Activated T-cell treated with anti-CD3 and anti-CD28 coated beads, Interleukin-2, amount 50 U/mL, for 4 hours (primary cell): ENCODE results near the gene PIGU. TPM values are rescaled to one million over a fixed set of nuclear protein-coding genes. Genes with fewer than 3 reads are reported as not detected.
"Not testable (repeated sequence)": the region's sequence is repeated elsewhere in the genome, so short reads cannot be mapped to it uniquely, and the experiment has no call there.

Source experiments
- ATAC-seq, 2 donors: fragments of 200-7000 bp; cut with Tn5 transposase; one replicate each; pipeline ENCODE4 v1.10.0; 2021
- DNase-seq: peaks from one replicate; pipeline ENCODE4 v3.0.0-alpha.2; 2020
- H3K27me3 Mint-ChIP-seq: one replicate; pipeline ENCODE4 v1.8.0; 2021; ENCODE audit warnings: low read depth, mixed read lengths
- H3K36me3 Mint-ChIP-seq: one replicate; pipeline ENCODE4 v1.8.0; 2022; ENCODE audit warnings: mixed read lengths; ENCODE audit not compliant: insufficient read depth
- H3K4me1 Mint-ChIP-seq: one replicate; pipeline ENCODE4 v1.8.0; 2021; ENCODE audit warnings: low read depth, mixed read lengths
- H3K4me3 Mint-ChIP-seq: one replicate; pipeline ENCODE4 v1.8.0; 2021; ENCODE audit warnings: mild to moderate bottlenecking, moderate library complexity, mixed read lengths
- H3K9me3 Mint-ChIP-seq: one replicate; pipeline ENCODE4 v1.8.0; 2021; ENCODE audit warnings: mixed read lengths
- total RNA-seq, 3 donors: library from RNA; stranded (reverse); gene quantifications; one replicate each; pipeline ENCODE4 v1.2.1, GENCODE V29; 2021

PIGU gene
- total RNA-seq, 3 donors from 2014 or later: 21.5 to 27.3 (median 25.0) TPM

- no peak for ATAC-seq
- Mint-ChIP-seq H3K36me3 (peaks cover 25% of the 10 kb centered on the region), H3K4me3 (no peak overlapping the region), H3K4me1 (no peaks in the 10 kb centered on the region), H3K9me3 (no peaks in the 10 kb centered on the region), H3K27me3 (no peaks in the 10 kb centered on the region)
- DNase-seq: no peak
Observed at GRCh38 chr20:34629904-34630303, 47.0 kb downstream of the PIGU start.

DNA sequence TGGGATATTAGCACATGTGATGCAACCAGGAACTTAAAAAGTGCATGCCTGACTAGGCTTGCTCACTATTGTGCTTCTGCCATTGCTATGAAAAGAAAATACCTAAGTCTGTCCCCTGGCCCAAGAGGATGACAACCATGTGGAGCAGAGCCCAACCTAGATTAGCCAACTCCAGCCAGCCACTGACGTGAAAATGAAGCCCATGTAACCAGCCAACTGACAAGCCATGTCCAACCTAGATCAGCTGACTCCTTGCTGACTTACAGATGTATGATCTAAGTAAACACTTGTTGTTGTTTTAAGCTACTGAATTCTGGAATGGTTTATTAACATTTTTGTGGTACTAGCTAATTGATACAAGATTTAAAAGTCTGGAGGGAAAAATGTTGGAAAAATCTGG lies 47.5 kb downstream of the PIGU start:
- peaks cover 20% of the 10 kb centered on the region for H3K36me3 Mint-ChIP-seq
- ATAC-seq (no peak), DNase-seq (no peak)
- no peaks in the 10 kb centered on the region for H3K4me1 Mint-ChIP-seq
- no peaks in the 10 kb centered on the region for H3K27me3 Mint-ChIP-seq
- no peaks in the 10 kb centered on the region for H3K9me3 Mint-ChIP-seq
- H3K4me3 Mint-ChIP-seq: no peak overlapping the region

GRCh38 chr20:34628026-34628425 lies 48.9 kb downstream of the PIGU start:
- DNase-seq (no peak), ATAC-seq (no peak)
- no peaks in the 10 kb centered on the region for H3K9me3 Mint-ChIP-seq
- no peaks in the 10 kb centered on the region for H3K27me3 Mint-ChIP-seq
- peaks cover 2% of the 10 kb centered on the region for H3K4me1 Mint-ChIP-seq
- peaks cover 19% of the 10 kb centered on the region for H3K36me3 Mint-ChIP-seq
- H3K4me3 Mint-ChIP-seq: no peak overlapping the region

DNA sequence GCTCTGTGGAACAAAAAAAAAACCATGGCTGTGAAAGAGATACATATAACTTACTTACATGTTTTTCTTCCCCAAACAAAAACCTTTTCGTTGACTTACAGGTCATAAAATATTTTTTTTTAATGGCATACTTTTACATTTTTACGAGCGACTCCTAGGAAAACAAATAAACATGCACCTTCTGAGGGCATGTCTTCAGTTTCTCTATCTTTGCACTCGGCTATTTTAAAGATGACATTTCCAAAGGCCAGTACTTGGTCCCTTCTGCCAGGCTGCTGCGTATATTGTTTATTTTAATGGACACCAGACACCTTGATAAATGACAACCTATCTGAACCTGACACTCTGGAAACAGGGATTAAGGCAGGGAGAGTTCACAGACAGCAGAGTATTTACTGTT lies 49.4 kb downstream of the PIGU start:
- H3K36me3 Mint-ChIP-seq: peaks cover 18% of the 10 kb centered on the region
- H3K27me3 Mint-ChIP-seq: no peaks in the 10 kb centered on the region
- no peaks in the 10 kb centered on the region for H3K9me3 Mint-ChIP-seq
- DNase-seq (no peak), ATAC-seq (no peak)
- no peak overlapping the region for H3K4me3 Mint-ChIP-seq
- H3K4me1 Mint-ChIP-seq: peaks cover 4% of the 10 kb centered on the region

- no peak overlapping the region for H3K4me3 Mint-ChIP-seq
- H3K4me1 Mint-ChIP-seq: peaks cover 4% of the 10 kb centered on the region
- no peak for DNase-seq
- no peak for ATAC-seq
- H3K27me3 Mint-ChIP-seq: no peaks in the 10 kb centered on the region
- H3K9me3 Mint-ChIP-seq: no peaks in the 10 kb centered on the region
- peaks cover 19% of the 10 kb centered on the region for H3K36me3 Mint-ChIP-seq
Observed at GRCh38 chr20:34626992-34627391, 49.9 kb downstream of the PIGU start.

DNA sequence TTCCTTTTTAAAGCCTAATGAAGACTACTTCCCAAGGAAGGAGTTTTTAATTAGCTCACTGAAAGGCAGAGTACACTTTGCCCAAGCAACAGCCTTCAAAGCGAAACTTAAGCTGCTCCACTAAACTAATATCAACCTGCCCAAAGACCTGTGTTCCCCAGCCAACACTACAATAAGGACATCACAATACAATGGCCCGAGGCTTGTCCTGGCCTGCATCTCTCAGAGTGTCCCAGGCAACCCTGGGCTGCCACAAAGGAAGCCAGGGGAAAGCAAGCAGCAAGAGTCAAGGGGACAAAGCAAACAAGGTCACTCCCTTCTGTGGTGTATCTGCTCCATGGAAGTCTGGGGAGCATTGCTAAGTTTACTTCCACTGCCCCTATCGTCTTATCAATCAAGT lies 52.3 kb downstream of the PIGU start:
- no peaks in the 10 kb centered on the region for H3K9me3 Mint-ChIP-seq
- peaks cover 15% of the 10 kb centered on the region for H3K4me1 Mint-ChIP-seq
- no peaks in the 10 kb centered on the region for H3K27me3 Mint-ChIP-seq
- H3K36me3 Mint-ChIP-seq: peaks cover 33% of the 10 kb centered on the region
- H3K4me3 Mint-ChIP-seq: no peak overlapping the region
- DNase-seq: no peak
- ATAC-seq: no peak

DNA sequence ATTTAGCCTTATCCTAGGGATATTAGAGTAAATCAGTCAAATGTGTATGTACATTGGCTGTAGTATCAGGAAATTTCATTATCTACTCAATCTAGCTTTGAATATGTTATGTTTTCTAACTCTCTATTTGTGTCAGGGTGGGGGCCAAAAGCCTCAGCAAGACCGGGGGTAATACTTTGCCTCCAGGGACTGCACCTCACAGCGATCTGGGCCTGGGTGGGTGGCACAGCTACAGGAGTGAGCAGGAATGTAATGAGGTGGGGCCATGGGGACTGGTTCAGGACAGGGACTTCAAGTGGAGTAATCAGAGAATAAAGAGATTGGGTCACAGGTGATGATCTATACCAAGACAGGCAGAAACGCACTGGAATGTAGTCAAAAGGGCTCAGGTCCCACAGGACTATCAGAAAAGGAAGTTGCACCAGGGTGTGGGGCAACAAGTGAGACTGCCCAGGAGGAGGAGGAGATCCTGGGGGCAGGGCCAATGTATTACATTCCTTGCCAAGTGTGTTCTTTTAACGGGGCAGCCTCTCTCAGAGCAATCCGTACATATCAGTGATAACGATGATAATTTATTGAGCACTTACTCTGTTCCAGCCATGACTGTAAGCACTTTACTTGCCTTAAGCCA lies 54.0 kb downstream of the PIGU start:
- H3K27me3 Mint-ChIP-seq: no peaks in the 10 kb centered on the region
- DNase-seq (no peak), ATAC-seq (no peak)
- H3K4me3 Mint-ChIP-seq: no peak overlapping the region
- H3K36me3 Mint-ChIP-seq: peaks cover 38% of the 10 kb centered on the region
- H3K9me3 Mint-ChIP-seq: no peaks in the 10 kb centered on the region
- H3K4me1 Mint-ChIP-seq: peaks cover 15% of the 10 kb centered on the region

- ATAC-seq: no peak
- no peaks in the 10 kb centered on the region for H3K27me3 Mint-ChIP-seq
- H3K9me3 Mint-ChIP-seq: no peaks in the 10 kb centered on the region
- no peak for DNase-seq
- peaks cover 41% of the 10 kb centered on the region for H3K36me3 Mint-ChIP-seq
- H3K4me1 Mint-ChIP-seq: peaks cover 15% of the 10 kb centered on the region
- no peak overlapping the region for H3K4me3 Mint-ChIP-seq
Observed at GRCh38 chr20:34621383-34622367, 55.2 kb downstream of the PIGU start.

DNA sequence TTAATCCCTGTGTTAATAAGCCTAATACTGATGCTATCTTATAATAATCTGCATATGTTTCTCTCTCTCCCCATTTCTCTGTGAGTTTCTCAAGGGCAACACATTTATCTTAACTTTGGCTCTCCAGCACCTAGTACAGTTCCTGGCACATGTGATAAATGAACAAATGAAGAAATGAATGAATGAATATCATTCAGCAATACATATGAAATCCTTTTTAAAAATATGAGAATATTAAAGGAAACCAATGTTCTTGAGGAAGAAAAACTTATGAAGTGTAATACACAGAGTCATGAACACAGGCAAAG lies 55.9 kb downstream of the PIGU start:
- H3K4me1 Mint-ChIP-seq: peaks cover 15% of the 10 kb centered on the region
- H3K27me3 Mint-ChIP-seq: no peaks in the 10 kb centered on the region
- H3K9me3 Mint-ChIP-seq: no peaks in the 10 kb centered on the region
- peaks cover 41% of the 10 kb centered on the region for H3K36me3 Mint-ChIP-seq
- DNase-seq (no peak), ATAC-seq (no peak)
- no peak overlapping the region for H3K4me3 Mint-ChIP-seq

DNA sequence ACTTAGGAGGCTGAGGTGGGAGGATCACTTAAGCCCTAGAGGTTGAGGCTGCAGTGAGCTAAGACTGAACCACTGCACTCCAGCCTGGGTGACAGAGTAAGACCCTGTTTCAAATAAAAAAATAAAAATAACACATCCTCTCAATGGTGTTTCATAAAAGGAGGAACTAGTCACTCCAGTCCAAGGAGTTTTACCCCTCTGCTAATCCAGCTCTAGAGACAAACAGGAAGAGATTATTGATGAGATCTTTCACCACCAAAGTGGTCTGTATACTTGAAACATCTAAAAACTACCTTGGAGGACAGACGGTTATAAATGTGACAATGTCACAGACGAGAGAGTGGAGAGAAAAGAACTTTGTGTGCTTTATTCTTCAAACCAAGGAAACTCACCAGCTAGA lies 58.2 kb downstream of the PIGU start:
- no peaks in the 10 kb centered on the region for H3K27me3 Mint-ChIP-seq
- H3K9me3 Mint-ChIP-seq: no peaks in the 10 kb centered on the region
- peaks cover 15% of the 10 kb centered on the region for H3K4me1 Mint-ChIP-seq
- H3K36me3 Mint-ChIP-seq: peaks cover 44% of the 10 kb centered on the region
- ATAC-seq: no peak
- H3K4me3 Mint-ChIP-seq: no peak overlapping the region
- DNase-seq: no peak

GRCh38 chr20:34616913-34617312 lies 60.0 kb downstream of the PIGU start:
- not testable (repeated sequence) for H3K4me3 Mint-ChIP-seq, H3K9me3 Mint-ChIP-seq, H3K27me3 Mint-ChIP-seq, ATAC-seq, DNase-seq
- Mint-ChIP-seq H3K36me3 (peaks cover 49% of the 10 kb centered on the region), H3K4me1 (peaks cover 10% of the 10 kb centered on the region)

GRCh38 chr20:34615477-34615876 lies 61.4 kb downstream of the PIGU start:
- peaks cover 40% of the 10 kb centered on the region for H3K36me3 Mint-ChIP-seq

GRCh38 chr20:34611976-34612375 lies 64.9 kb downstream of the PIGU start:
- not testable (repeated sequence) for ATAC-seq
- H3K36me3 Mint-ChIP-seq: peaks cover 21% of the 10 kb centered on the region

More at GRCh38 chr20:34615477-34615876, 61.4 kb downstream of the PIGU start:
- DNase-seq (no peak), ATAC-seq (no peak)
- Mint-ChIP-seq H3K4me3 (no peak overlapping the region), H3K4me1 (no peaks in the 10 kb centered on the region), H3K9me3 (peaks cover 4% of the 10 kb centered on the region), H3K27me3 (no peaks in the 10 kb centered on the region)

GRCh38 chr20:34607066-34607465 lies 69.8 kb downstream of the PIGU start:
- H3K9me3 Mint-ChIP-seq: no peaks in the 10 kb centered on the region
- no peak overlapping the region for H3K4me3 Mint-ChIP-seq
- H3K27me3 Mint-ChIP-seq: no peaks in the 10 kb centered on the region
- H3K36me3 Mint-ChIP-seq: peaks cover 19% of the 10 kb centered on the region
- no peak for ATAC-seq
- DNase-seq: no peak
- H3K4me1 Mint-ChIP-seq: peaks cover 2% of the 10 kb centered on the region

More at GRCh38 chr20:34611976-34612375, 64.9 kb downstream of the PIGU start:
- DNase-seq, H3K4me1 Mint-ChIP-seq, H3K9me3 Mint-ChIP-seq, H3K4me3 Mint-ChIP-seq, H3K27me3 Mint-ChIP-seq: not testable (repeated sequence)
